Stimulated activated CD8-positive, alpha-beta memory T cell treated with anti-CD3 and anti-CD28 coated beads, Interleukin-7, amount 100 ng/mL, for 24 hours (primary cell): ENCODE measurements around the gene PDE6B.
A peak's percentile ranks its signal among the peaks of the same experiment; 100 is the strongest.
"Not testable (repeated sequence)": the region's sequence is repeated elsewhere in the genome, so short reads cannot be mapped to it uniquely, and the experiment has no call there.

Experiments
- DNase-seq: peaks from one replicate; pipeline ENCODE4 v3.0.0-alpha.2; 2020; ENCODE audit warnings: low read depth

The PDE6B gene

GRCh38 chr4:704198-704891, 79.0 kb downstream of the PDE6B start:
- DNase-seq = no peak

DNA sequence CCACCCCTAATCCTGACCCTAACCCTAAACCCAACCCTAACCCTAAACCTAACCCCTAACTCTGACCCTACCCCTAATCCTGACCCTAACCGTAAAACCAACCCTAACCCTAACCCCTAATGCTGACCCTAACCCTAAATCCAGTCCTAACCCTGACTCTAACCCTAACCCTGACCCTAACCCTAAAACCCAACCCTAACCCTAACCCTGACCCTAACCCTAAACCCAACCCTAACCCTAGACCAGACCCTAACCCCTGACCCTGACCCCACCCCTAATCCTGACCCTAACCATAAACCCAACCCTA, 79.6 kb downstream of the PDE6B start:
- DNase-seq = no peak

- DNase-seq = peak; percentile 94
Observed at GRCh38 chr4:705278-706082, 80.1 kb downstream of the PDE6B start, which contains the start of gene PCGF3. Gene PCGF3, plus strand, starts transcription at chr4:705832. Its CDS starts 27,849 bp downstream, at chr4:733681.

DNA sequence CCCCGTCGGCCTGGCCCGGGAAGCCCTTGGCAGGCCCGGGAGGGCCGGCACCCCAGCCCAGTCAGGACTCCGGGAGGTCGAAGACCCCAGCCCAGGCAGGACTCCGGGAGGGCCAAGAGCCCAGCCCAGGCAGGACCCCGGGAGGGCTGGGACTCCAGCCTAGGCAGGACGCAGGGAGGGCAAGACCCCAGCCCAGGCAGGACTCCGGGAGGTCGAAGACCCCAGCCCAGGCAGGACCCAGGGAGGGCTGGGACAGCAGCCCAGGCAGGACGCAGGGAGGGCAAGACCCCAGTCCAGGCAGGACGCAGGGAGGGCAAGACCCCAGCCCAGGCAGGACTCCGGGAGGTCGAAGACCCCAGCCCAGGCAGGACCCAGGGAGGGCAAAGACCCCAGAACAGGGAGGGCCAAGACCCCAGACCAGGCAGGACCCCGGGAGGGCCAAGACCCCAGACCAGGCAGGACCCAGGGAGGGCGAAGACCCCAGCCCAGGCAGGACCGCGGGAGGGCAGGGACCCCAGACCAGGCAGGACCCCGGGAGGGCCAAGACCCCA, 80.8 kb downstream of the PDE6B start:
- not testable (repeated sequence) for DNase-seq

DNA sequence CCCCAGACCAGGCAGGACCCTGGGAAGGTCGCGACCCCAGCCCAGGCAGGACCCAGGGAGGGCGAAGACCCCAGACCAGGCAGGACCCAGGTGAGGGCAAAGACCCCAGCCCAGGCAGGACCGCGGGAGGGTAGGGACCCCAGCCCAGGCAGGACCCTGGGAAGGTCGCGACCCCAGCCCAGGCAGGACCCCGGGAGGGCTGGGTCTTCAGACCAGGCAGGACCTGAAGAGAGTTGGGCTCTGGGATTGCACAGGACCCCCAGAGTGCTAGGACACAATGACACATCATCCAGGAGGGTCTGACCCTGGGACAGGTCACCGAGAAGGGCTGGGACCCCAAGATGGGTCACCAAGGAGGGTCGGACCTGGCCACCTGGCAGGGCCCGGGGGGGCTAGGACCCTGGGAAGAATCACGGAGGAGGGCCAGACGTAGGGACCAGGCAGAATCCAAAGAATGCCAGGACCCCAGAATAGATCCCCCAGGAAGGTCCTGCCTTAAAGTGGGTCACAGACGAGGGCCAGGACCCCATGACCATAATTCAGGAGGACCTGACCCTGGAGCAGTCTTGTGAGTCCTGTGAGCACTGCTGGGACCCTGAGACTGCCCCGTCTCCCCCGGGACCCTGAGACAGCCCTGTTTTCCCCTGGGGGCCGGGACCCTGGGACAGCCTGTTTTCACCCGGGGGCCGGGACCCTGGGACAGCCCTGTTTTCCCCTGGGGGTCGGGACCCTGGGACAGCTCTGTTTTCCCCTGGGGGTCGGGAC, 81.6 kb downstream of the PDE6B start:
- no peak for DNase-seq

GRCh38 chr4:707929-708630, 82.7 kb downstream of the PDE6B start:
- DNase-seq = no peak

- DNase-seq = no peak
Observed at GRCh38 chr4:708631-708933, 83.2 kb downstream of the PDE6B start.

- no peak for DNase-seq
Observed at GRCh38 chr4:709348-709747, 84.0 kb downstream of the PDE6B start.

GRCh38 chr4:710116-710515, 84.7 kb downstream of the PDE6B start:
- DNase-seq = no peak

DNA sequence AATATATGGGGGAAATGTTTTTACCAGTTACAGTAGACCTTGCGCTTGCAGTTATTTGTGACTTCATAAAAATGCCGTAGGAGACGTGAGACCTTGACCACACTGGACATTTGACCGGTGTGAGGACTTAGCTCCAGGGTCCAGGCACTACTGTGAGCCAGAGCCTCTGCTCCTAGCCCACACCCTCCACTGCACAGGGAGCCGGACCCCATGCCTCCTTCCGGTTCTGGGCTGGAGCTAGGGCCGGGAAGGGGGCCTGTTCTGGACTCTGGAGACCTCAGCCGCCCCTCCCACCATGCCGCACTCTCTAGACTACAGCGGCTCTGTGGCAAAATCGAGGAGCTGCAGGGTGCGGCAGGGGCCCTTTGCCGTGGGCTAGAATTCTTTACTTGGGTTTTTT, 85.5 kb downstream of the PDE6B start:
- no peak for DNase-seq

DNA sequence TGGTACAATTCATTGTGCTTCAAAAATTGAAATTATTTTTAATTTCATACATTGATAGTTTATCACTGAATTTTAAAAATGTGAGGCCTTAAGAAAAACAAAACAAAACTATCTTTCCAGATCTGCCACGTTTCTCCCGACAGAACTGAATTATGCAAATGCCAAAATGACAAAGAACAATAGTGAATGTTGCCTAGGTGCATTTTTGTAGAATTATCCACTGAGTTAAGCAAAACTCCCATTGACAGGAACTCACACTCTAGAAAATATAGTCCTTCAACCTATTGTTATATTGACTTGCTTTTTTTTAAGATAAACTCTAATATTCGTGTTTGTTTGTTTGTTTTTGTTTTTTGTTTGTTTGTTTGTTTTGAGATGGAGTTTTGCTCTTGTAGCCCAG, 86.7 kb downstream of the PDE6B start:
- no peak for DNase-seq

GRCh38 chr4:712916-713632, 87.7 kb downstream of the PDE6B start:
- no peak for DNase-seq

GRCh38 chr4:714087-714486, 88.7 kb downstream of the PDE6B start:
- DNase-seq = no peak

DNA sequence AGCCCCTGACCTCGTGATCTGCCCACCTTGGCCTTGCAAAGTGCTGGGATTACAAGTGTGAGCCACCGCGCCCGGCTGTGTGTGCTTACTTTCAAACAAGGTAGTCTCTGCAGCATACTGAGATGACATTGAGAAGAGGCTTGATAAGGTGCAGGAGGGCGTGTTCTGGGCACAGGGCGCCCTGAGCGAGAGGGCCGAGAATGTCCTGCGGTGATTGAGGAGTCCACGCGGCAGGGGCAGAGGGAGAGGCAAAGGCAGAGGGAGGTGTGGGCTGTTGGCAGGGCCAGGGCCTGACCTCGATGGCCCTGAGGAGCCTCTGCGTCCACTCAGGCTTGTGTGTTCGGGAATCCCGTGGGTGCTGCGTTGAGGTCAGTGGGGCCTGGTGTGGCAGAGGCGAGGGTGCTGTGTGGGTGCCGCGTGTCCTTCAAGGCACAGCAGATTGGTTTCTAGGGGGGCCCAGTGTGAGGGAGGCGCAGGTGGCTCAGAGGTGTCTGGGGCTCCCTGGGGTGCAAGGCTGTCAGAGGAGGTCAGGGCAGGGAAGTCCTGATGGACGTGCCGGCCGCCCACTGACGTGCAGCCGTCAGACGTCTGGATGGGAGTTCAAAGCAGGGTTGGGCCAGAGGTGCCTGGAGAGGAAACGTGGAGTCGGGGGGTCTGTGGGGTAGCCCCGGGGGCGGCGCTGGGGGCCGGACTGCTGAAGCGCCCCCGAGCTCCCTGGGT, 92.4 kb downstream of the PDE6B start:
- no peak for DNase-seq

DNA sequence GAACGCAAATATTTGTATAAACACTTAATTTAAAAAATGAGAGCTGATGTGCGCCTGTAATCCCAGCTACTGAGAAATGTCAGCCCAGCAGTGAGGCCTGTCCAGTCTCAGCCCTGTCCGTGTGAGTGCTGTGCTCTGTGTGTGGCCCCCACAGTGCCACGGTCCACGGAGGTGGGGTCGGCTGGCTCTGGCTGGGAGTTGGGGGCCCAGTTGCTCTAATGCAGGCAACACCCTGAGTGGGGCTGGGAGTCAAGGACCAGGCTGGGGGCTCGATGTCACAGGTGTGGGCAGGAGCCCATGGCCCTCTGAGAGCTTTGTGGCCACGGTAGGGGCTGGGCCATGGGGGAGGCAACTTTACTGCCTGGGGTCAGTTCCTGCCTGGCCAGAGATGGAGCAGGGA, 93.1 kb downstream of the PDE6B start:
- DNase-seq = no peak
